HFF-Myc (cell line): ENCODE data around the gene ZNRF1.

Experiments
- DNase-seq: peaks from one replicate; pipeline ENCODE4 v3.0.0-alpha.2; 2011; ENCODE audit warnings: low read depth; ENCODE audit errors: extremely low read depth
- H3K4me3 ChIP-seq: replicated peaks from 2 replicates; pipeline ENCODE4 v1.5.1; 2011; ENCODE audit warnings: low read depth, mild to moderate bottlenecking, control low read depth, low read length
- TF ChIP-seq, protein P1 (sequence below): IDR thresholded peaks from 2 replicates; pipeline ENCODE4 v1.5.1; 2012; ENCODE audit warnings: mild to moderate bottlenecking, low read depth, low read length, control low read depth; ENCODE audit errors: missing control alignments

Gene ZNRF1

GRCh38 chr16:75114179-75114945, 115.5 kb downstream of the ZNRF1 start:
- TF ChIP-seq, protein P1, sequence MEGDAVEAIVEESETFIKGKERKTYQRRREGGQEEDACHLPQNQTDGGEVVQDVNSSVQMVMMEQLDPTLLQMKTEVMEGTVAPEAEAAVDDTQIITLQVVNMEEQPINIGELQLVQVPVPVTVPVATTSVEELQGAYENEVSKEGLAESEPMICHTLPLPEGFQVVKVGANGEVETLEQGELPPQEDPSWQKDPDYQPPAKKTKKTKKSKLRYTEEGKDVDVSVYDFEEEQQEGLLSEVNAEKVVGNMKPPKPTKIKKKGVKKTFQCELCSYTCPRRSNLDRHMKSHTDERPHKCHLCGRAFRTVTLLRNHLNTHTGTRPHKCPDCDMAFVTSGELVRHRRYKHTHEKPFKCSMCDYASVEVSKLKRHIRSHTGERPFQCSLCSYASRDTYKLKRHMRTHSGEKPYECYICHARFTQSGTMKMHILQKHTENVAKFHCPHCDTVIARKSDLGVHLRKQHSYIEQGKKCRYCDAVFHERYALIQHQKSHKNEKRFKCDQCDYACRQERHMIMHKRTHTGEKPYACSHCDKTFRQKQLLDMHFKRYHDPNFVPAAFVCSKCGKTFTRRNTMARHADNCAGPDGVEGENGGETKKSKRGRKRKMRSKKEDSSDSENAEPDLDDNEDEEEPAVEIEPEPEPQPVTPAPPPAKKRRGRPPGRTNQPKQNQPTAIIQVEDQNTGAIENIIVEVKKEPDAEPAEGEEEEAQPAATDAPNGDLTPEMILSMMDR, result no peak
- H3K4me3 ChIP-seq, result no peak overlapping the region
- no peak for DNase-seq

DNA sequence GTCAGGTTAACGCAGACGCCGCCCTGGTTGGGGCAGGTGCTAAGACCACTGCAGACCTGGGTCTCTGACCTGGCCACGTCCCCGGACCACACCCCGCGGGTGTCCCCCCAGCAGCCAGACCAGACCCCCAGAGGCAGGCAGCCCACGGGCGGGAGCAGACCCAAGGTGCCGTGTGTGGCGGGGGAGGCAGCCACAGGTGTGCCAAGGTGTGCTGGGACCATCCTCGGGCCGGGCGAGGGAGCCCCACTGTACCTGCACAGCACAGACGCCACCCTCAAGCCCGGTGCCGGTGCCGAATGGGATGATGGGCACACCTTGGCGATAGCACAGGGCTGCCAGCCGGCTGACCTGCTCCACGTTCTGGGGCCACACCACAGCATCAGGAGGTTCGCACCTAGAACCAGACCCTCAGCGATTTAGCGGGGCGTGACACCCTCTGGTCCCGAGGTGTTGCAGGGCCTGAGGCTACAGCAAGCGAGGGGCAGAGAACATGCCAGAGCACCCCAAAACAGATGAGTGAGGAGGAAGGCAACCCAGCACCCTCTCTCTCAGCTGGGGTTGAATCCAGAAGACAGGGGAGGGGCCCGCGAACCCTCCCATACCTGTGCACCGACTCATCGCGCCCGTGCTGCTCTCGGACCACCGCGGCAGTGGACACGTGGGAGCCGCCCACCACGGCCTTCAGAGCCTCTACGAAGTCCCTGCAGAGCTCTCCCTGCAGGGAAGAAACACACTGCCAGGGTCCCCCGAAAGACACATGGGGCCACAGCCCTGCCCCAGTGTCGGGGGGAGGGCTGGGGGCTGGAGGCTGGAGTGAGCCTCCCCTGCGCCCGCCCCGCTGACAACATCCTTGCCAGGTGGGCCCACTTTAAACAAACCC, 116.4 kb downstream of the ZNRF1 start:
- H3K4me3 ChIP-seq, result no peak overlapping the region
- TF ChIP-seq, protein P1, result no peak
- DNase-seq, result no peak

GRCh38 chr16:75116081-75116910, 117.5 kb downstream of the ZNRF1 start, which contains the start of gene LDHD:
Gene LDHD, minus strand, starts transcription at chr16:75116780. Its CDS starts 60 bp downstream, at chr16:75116720.
- no peak within 1 kb of the TSS for H3K4me3 ChIP-seq
- TF ChIP-seq, protein P1, result no peak
- DNase-seq, result no peak

- no peak overlapping the region for H3K4me3 ChIP-seq
- no peak for DNase-seq
- TF ChIP-seq, protein P1, result no peak
These were observed 118.1 kb downstream of the ZNRF1 start for GRCh38 chr16:75116911-75117245.

DNA sequence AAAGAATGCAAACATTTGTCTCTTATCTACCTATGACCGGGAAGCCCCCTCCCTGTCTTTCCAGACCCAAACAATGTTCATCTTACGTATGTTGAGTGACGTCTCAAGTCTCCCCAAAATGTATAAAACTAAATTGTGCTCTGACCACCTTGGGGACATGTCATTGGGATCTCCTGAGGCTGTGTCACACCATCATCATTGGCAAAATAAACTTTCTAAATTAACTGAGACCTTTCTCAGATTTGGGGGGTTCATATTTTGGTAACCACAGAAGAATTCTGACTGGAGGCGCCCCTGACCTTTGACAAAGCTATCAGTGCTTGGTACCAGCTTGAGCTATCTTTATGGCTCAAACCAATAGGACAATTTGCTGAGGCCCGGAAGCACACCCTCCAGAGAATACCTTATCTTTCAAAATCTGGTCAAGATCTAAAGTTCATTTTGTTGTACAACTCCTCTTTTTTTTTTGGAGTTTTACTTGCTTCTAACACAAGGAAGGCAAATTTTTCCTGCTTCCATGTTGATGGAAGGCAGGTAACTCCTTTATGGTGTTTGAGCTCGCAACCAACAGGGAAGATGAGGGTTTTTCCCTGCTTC, 120.2 kb downstream of the ZNRF1 start:
- H3K4me3 ChIP-seq, result no peak overlapping the region
- TF ChIP-seq, protein P1, result no peak
- no peak for DNase-seq

- TF ChIP-seq, protein P1, result no peak
- H3K4me3 ChIP-seq, result no peak overlapping the region
These were observed 121.4 kb downstream of the ZNRF1 start for GRCh38 chr16:75120253-75120652.

More at GRCh38 chr16:75120253-75120652, 121.4 kb downstream of the ZNRF1 start:
- no peak for DNase-seq
